HG03558 (cell line): Measurements from ENCODE around the gene LENG8.

ENCODE experiments used
- ATAC-seq: cut with Tn5 transposase; IDR thresholded peaks from one replicate; pipeline ENCODE4 v1.9.1; 2021; ENCODE audit warnings: moderate number of reproducible peaks; ENCODE audit not compliant: unreplicated experiment; ENCODE audit errors: extremely low read depth

LENG8 gene

GRCh38 chr19:54448774-54449700 is at the start of gene LENG8:
Gene LENG8, plus strand, starts transcription at chr19:54449199. Its CDS starts 2,146 bp downstream, at chr19:54451345.
- ATAC-seq = peak; percentile 56

DNA sequence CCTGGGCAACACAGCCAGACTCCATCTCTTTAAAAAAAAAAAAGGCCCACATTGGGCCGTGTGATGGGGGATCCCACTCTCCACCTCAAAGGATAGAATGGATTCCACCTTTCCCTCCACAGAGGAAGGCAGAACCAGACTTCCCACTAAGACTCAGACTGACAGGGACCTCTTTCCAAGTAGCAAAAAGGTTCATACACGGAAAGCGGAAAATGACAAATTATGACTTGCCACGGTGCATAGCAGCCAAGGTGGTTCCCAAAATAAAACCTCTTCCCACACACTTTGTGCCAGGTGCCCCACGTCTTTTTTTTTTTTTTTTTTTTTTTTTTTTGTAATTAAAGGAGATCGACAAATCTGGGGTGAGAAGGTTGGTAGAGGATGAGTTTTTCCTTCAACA is 48.1 kb upstream of the LENG8 start:
- no peak for ATAC-seq

DNA sequence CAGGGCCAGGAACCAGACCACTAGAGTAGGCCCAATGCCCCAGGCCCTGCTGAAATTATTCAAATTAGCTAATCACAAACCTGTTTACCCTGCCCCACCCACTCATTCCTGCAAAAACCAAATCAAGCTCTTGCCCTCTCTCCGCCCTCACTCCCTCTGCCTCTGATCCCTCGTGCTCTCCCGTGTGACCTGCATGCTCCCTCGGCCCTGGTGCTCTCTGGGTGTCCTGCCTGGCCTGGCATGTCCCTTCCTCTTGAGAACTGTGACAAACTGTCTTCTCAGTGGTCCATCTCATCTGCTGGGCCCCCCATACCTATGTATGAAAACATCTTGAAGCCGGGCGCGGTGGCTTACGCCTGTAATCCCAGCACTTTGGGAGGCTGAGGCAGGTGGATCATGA is 45.9 kb upstream of the LENG8 start:
- ATAC-seq = no peak

GRCh38 chr19:54405628-54406027 is 43.4 kb upstream of the LENG8 start:
- ATAC-seq = no peak

DNA sequence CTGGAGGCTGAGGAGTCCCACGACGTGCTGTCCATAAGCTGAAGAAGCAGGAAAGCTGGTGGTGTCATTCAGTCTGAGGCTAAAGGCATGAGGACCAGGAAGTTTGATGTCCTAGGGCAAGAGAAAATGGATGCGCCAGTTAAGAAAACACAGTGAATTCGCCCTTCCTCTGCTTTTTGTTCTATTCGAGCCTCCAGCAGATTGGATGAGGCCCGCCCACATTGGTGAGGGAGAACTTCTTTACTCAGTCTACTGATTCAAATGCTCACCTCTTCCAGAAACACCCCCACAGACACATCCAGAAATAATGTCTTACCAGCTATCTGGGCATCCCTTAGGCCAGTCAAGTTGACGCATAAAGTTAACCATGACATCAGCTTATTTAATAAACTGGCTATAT is 41.2 kb upstream of the LENG8 start:
- no peak for ATAC-seq

- no peak for ATAC-seq
Measured at GRCh38 chr19:54408456-54409026, 40.5 kb upstream of the LENG8 start.

GRCh38 chr19:54411033-54411432 is 38.0 kb upstream of the LENG8 start:
- no peak for ATAC-seq

- ATAC-seq = no peak
Measured at GRCh38 chr19:54412877-54413276, 36.1 kb upstream of the LENG8 start.

GRCh38 chr19:54414156-54414555 is 34.8 kb upstream of the LENG8 start:
- no peak for ATAC-seq

DNA sequence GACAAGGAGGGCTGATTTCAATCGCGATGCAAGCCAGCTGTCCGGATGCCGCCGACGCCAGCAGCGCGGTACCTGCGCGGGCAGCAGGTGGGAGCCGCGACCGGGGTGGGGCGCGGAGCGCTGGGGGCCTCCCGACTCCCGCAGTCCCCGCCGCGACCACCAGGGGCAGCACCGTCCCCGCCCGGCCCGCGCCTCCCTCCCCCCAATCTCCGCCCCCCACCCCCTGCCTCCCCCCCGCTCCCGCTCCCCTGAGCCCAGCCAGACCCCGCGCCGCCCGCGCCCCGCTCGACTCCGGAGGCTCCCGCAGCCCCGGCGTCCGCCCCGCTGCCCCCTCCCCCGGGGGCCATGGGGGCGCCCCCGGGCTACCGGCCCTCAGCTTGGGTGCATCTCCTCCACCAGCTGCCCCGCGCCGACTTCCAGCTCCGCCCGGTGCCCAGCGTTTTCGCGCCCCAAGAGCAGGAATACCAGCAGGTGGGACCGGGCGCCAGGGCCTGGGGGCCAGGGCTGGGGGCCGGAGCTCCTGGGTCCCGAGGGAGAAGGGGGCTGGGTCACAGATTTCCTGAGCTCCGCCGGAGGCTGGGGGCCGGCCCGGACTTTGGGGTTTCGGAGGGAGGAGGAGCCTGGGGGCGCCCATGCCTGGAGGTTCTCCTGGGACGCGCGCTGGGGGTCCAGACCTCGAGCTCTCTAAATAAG is 33.6 kb upstream of the LENG8 start, which contains the start of gene TTYH1:
TTYH1 (plus strand) TSS at position 257 of the 693 bp plus-strand sequence; CDS start at position 346, 89 bp downstream.
- ATAC-seq = no peak

DNA sequence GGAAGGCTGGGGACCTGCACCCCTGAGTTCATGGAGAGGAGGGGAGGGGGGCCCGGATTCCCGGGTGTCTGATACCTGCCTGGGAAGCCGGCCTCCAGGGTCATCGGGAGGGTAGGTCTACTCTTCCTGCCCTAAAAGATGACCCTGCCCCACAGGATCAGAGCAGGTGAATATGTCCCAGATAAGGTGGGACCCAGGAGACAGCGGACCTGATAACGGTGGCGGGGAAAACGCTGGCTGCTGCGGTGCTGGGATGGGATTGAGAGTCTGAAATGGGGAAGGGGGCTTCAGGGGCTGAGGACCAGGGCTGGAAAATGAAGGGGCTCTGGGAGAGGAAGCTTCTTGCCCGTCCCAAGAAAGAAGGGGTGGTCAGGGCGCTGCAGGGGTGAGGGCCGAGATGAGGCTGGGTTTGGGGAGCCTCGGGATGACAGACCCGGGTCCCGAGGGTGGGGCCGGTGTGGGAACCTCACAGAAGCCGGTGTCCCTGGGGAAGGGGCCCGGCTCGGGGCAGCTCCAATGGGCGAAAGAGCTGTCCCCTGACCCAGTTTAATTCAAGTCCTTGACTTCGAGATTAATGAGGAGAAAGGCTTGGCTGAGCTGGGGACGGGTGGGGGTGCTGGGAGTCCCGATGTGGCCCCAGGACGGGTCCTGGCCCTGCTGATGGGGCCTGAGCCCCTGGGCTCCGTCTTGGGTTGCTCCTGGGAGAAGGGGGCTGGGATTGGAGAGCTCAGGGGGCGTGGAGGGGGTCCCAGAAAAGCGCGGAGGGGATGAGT is 32.9 kb upstream of the LENG8 start:
- ATAC-seq = no peak

DNA sequence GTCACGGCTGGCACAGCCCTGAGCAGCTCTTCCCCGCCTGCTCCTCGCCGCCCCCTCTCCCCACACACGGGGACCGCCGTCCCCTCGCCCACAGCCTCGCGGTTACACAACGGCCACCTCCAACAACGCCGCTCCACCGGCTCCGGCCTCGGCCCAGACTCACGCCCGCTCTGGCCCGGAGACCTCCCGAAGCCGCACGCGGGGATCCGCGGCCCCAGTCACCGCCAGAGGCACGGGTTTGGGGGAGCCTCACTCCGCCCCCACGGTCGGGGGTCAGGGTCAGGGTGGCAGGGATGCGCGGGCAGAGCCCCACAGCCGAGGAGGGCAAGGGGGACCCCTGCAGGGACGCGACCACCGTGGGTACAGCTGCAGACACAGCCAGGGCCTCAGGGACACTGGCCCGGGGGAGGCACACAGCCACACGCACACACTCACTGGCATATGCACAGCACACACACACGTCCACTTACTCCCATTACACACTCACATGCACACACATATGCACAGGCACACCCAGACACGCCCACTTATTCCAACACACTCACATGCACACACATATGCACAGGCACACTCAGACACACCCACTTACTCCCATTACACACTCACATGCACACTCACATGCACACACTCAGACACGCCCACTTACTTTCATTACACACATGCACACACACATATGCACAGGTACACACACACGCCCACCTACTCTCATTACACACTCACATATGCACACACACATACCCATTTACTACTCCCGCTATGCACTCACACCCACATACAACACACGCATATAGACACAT is 32.1 kb upstream of the LENG8 start:
- no peak for ATAC-seq

DNA sequence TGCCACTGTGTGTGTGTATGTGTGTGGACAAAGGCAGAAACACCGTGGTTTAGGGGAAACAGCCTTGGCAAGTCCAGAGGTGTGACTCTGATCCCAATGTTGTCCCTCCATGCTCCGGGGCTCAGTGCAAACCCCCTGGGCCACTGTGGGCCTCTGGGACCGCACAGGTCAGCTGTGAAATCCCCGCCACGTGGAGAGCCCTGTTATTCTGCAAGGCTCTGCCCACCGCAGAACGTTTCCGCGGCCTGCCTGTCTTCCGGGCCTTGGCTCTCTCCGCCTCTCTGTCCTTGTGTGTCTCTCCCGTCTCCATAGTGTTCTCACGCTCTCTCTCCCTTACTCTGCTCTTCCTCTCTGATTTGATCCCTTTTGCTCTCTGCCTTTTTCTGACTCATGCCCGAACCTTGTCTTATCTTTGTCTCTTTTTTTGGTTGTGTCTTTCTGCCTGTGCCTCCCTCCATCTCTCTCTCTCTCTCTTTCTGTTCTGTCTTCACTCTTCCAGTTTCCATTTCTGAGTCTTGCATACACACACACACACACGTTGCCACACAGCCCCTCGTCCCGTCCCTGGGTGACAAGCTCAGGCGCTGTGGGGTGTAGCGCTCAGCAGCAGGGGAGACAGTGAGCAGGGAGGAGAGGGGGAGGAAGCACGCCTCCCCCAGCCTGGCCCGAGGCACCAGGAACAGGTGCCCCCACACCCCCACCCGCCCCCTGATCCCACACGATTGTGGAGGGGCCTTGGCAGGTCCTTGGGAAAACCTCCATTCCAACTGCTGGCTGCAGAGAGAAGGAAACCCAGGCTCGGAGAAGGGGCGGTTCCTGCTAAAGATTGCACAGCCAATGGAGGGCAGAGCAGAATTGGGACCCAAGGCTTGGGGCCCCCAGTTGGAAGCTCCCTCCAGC is 30.7 kb upstream of the LENG8 start:
- no peak for ATAC-seq

DNA sequence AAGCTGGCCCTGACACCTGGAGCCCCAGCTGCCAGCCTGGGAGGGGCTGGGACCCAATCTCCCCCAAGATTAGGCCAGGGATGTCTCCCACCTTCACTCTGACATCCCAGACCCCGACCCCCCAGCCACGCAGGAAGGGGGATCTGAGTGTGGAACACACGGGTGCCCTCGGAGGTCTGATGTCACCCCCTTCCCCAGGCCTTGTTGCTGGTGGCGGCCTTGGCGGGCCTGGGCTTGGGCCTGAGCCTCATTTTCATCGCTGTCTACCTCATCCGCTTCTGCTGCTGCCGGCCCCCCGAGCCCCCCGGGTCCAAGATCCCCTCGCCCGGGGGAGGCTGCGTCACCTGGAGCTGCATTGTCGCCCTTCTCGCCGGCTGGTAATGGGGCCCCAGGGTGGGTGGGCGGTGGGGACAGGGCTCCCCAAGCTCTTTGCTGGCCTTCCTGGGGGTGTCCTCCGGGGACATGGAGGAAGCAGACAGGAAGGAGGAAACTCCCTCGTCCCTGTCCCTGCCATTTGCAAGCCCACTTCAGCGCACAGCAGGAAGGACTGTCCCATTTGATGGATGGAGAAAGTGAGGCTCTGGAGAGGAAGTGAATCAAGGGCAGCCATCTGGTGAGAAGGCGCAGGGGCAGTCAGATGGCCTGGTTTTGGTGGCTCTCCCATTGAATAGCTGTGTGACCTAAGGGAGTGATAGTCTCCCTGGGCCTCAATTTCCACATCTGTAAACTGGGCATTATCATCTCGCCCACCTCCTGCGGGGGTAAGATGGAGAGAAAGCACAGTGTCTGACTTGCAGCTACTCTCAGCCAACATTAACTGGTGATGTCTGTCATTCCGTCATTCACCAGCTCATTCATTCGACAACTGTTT is 29.8 kb upstream of the LENG8 start:
- ATAC-seq = no peak

DNA sequence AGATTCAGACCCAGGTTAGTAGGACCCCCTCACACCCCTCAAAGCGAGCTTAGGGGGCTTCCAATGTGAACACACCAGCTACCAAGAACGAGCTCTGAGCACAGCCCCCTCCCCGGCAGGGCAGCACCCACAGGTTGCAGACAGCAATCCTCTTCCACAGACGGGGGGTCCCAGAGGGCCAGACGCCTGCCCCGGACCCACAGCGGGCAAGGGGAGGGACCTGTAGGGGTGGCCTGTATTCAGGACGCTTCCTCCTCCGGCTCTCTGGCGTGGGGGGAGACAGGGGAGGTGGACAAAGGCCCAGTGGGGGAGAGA is 29.0 kb upstream of the LENG8 start:
- no peak for ATAC-seq

DNA sequence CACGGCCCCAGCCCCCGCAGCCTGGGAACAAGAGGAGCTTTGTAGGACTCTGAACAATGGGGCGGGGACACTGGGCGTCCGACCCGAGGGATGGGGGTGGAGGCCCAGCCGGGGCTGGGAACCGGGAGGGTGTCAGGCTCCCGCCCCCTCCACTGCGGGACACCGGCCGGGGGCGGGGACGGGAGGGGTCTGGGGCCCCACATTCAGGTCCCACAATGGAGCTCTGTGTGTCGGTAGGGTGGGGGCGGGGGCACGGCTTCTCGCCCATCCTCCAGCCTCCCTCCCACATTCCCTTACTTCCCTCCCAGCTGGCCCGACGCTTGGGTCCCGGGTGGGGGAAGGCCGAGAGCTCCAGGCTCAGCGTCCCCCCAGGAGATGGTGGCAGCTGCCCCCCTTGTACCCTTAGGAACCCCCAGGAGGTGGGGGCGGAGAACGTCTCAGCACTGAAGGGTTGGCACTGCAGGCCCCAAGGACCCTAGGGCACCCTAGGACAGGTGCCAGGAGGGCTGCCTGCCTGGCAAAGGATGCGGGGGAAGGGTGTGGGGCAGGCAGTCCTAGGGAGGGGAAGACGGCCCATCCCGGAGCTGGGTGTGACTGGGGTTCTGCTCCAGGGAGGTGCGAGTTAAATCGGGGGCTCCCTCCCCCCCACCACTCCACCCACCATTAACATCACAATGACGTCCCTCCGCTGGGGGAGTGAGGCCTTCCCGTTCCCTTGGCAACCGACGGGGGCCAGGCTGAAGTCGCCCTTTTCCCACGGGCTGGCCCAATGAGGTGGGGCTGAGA is 28.4 kb upstream of the LENG8 start:
- no peak for ATAC-seq

- no peak for ATAC-seq
Measured at GRCh38 chr19:54421169-54421516, 27.9 kb upstream of the LENG8 start.
